ENCODE data around the gene THAP7.
"Not testable (repeated sequence)": the region's sequence is repeated elsewhere in the genome, so short reads cannot be mapped to it uniquely, and the experiment has no call there.

Gene THAP7, protein sequence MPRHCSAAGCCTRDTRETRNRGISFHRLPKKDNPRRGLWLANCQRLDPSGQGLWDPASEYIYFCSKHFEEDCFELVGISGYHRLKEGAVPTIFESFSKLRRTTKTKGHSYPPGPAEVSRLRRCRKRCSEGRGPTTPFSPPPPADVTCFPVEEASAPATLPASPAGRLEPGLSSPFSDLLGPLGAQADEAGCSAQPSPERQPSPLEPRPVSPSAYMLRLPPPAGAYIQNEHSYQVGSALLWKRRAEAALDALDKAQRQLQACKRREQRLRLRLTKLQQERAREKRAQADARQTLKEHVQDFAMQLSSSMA

DNA sequence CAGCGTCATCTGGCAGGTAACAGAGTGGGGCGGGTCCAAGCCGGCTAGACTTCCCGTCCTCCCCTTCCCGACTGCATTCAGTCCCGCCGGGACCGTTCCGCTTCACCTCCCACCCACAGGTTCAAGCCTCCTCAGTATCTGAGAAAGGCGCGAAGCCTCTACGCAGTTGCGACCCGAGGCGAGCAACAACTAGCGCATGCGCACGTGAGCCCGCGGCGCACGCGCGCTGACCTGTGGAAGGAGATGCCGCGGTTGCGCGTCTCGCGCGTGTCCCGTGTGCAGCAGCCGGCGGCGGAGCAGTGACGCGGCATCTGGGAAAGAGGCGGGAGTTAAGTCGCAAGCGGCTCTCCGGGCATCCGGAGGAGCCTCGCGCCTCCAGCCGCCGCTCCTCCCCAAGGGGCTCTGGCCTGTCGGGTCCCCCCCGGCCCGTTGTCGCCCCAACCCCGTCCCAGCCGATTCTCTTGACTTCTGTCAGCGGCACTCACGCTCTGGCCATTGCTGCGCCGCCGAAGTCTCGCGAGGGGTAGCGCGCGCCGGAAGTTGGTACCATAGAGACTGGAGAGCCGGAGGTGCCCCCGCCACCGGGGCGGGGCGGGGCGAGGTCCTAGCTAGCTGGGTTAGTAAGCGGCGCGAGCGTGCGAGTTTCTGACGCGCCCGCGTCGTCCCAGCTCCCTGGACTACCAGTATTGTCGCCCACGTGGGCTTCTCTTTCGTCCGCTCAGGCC is at the start of gene THAP7:
TSS of gene THAP7 (minus strand) at position 518 of the 725 bp plus-strand sequence. CDS start at position 311, 207 bp downstream.
- Histone ChIP-seq H3K27ac (ENCODE audit: low read depth, low read length) (peak within 1 kb of the TSS; percentile 99), H3K27me3 (ENCODE audit: control insufficient read depth in 1 of 2, insufficient read depth in 2 of 2, low read length in 2 of 2) (no peaks in the 10 kb centered on the region), H3K4me1 (ENCODE audit: control insufficient read depth in 1 of 2, insufficient read depth in 2 of 2, low read length in 2 of 2) (peaks cover 25 to 36% of the 10 kb centered on the region in 2 donors), H3K4me3 (ENCODE audit: low read depth in 1 of 2, low read length in 2 of 2) (peak within 1 kb of the TSS; percentile 89 to 93), H3K36me3 (ENCODE audit: control insufficient read depth in 1 of 2, insufficient read depth in 2 of 2, low read length in 2 of 2) (peaks cover 0 to 32% of the 10 kb centered on the region in 2 donors), H3K9ac (ENCODE audit: low read depth in 1 of 2, low read length in 2 of 2) (peak within 1 kb of the TSS; percentile 93 to 94), H3K9me3 (ENCODE audit: control insufficient read depth in 1 of 2, low read length in 2 of 2) (no peaks in the 10 kb centered on the region)

DNA sequence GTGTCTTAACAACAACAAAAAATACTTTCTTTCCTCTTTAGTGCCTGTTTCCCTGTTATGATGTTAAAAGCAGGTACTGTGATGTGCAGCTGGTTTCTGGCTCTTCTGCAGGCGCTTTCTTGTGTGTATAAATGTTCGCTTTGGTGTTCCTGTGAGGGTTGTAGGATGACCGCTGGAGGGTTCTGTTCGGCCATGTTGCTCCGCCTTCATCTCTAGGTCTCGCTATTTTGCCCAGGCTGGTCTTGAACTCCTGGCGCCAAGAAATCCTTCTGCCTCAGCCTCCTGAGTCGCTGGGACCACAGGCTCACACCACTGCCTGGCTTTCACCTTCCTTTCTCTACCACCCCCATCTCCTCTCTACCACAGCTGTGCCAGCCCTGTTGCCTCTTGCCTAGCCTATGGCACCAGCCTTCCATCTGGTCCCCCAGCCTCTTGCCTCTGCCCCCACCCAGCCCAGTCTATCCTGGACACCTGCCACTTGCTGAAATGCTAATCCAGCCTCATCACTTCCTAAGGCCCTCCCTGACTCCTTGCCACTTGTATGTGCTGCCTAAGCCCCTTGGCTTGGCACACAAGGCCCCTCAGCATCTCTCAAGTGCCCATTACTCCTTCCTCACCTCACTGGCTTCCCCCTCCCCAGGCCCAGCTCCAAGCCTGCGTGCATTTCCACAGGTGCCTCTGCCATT is 49.4 kb upstream of the THAP7 start:
- no peak overlapping the region for H3K4me3 ChIP-seq (ENCODE audit: low read depth in 1 of 2, low read length in 2 of 2)
- no peaks in the 10 kb centered on the region for H3K4me1 ChIP-seq (ENCODE audit: control insufficient read depth in 1 of 2, insufficient read depth in 2 of 2, low read length in 2 of 2)
- no peaks in the 10 kb centered on the region for H3K36me3 ChIP-seq (ENCODE audit: control insufficient read depth in 1 of 2, insufficient read depth in 2 of 2, low read length in 2 of 2)
- no peaks in the 10 kb centered on the region for H3K27me3 ChIP-seq (ENCODE audit: control insufficient read depth in 1 of 2, insufficient read depth in 2 of 2, low read length in 2 of 2)
- no peak overlapping the region for H3K9ac ChIP-seq (ENCODE audit: low read depth in 1 of 2, low read length in 2 of 2)
- no peak overlapping the region for H3K27ac ChIP-seq (ENCODE audit: low read depth, low read length)
- H3K9me3 ChIP-seq (ENCODE audit: control insufficient read depth in 1 of 2, low read length in 2 of 2) = no peaks in the 10 kb centered on the region

DNA sequence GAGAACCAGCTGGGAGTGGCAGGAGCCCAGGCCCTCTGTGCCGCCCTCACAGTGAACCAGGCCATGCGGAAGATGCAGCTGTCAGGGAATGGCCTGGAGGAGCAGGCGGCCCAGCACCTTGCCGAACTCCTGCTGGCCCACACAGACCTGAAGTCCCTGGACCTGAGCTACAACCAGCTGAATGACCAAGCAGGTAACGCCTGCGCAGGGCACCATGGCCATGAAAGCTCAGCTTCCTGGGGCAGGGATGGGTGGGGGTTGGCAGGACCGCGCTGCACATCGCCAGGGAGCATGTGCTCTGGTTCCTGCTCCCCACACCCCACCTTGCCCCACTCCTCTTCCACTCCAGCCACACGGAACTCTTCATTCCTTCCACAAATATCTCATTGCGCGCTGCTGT is 47.0 kb upstream of the THAP7 start:
- not testable (repeated sequence) for H3K9me3 ChIP-seq (ENCODE audit: control insufficient read depth in 1 of 2, low read length in 2 of 2); H3K36me3 ChIP-seq (ENCODE audit: control insufficient read depth in 1 of 2, insufficient read depth in 2 of 2, low read length in 2 of 2); H3K27ac ChIP-seq (ENCODE audit: low read depth, low read length); H3K27me3 ChIP-seq (ENCODE audit: control insufficient read depth in 1 of 2, insufficient read depth in 2 of 2, low read length in 2 of 2); H3K9ac ChIP-seq (ENCODE audit: low read depth in 1 of 2, low read length in 2 of 2); H3K4me3 ChIP-seq (ENCODE audit: low read depth in 1 of 2, low read length in 2 of 2)
- peaks cover 13 to 15% of the 10 kb centered on the region in 2 donors for H3K4me1 ChIP-seq (ENCODE audit: control insufficient read depth in 1 of 2, insufficient read depth in 2 of 2, low read length in 2 of 2)

DNA sequence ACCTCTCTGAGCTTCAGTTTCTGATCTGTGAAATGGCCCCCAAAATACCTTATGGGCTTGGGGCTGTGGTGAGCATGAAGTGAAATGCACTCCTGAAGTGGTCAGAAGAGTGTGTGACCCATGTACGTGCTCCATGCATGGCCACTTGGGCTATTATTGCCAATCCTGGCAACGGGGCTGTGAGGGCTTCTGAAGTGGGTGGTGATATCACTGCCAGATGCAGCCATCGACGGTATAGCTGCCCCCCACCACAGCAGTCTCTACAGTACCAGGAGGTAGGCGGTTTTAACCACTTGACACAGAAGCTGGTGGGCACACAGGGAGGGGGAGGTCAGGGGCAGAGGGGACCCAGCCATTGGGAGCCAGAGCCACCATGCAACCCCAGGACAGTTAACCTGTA is 46.5 kb upstream of the THAP7 start:
- H3K9me3 ChIP-seq (ENCODE audit: control insufficient read depth in 1 of 2, low read length in 2 of 2); H3K36me3 ChIP-seq (ENCODE audit: control insufficient read depth in 1 of 2, insufficient read depth in 2 of 2, low read length in 2 of 2); H3K4me3 ChIP-seq (ENCODE audit: low read depth in 1 of 2, low read length in 2 of 2); H3K27ac ChIP-seq (ENCODE audit: low read depth, low read length); H3K27me3 ChIP-seq (ENCODE audit: control insufficient read depth in 1 of 2, insufficient read depth in 2 of 2, low read length in 2 of 2); H3K9ac ChIP-seq (ENCODE audit: low read depth in 1 of 2, low read length in 2 of 2): not testable (repeated sequence)
- H3K4me1 ChIP-seq (ENCODE audit: control insufficient read depth in 1 of 2, insufficient read depth in 2 of 2, low read length in 2 of 2) = peaks cover 18% of the 10 kb centered on the region in 2 donors

DNA sequence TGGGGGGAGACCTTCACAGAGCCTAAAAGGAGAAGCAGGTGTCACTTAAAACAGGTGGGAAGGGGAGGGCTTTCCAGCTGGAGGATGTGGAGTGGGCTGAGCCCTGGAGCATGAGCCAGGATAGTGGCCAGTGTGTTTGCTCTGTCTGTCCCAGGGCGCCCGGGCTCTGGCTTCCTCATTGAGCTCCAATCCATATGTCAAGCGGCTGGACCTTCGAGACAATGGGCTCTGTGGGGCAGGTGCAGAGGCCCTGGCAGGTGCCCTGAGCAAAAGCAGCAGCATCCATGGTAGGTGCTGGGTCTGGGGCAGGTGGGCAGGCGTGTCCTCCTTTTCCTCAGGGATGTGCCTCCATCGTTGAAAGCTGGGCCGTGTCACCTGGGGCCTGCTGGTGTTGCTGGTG is 45.8 kb upstream of the THAP7 start:
- H3K9ac ChIP-seq (ENCODE audit: low read depth in 1 of 2, low read length in 2 of 2) = no peak overlapping the region
- no peaks in the 10 kb centered on the region for H3K27me3 ChIP-seq (ENCODE audit: control insufficient read depth in 1 of 2, insufficient read depth in 2 of 2, low read length in 2 of 2)
- H3K27ac ChIP-seq (ENCODE audit: low read depth, low read length) = no peak overlapping the region
- H3K4me1 ChIP-seq (ENCODE audit: control insufficient read depth in 1 of 2, insufficient read depth in 2 of 2, low read length in 2 of 2) = peaks cover 24 to 25% of the 10 kb centered on the region in 2 donors
- H3K36me3 ChIP-seq (ENCODE audit: control insufficient read depth in 1 of 2, insufficient read depth in 2 of 2, low read length in 2 of 2) = no peaks in the 10 kb centered on the region
- H3K9me3 ChIP-seq (ENCODE audit: control insufficient read depth in 1 of 2, low read length in 2 of 2) = no peaks in the 10 kb centered on the region
- no peak overlapping the region for H3K4me3 ChIP-seq (ENCODE audit: low read depth in 1 of 2, low read length in 2 of 2)

DNA sequence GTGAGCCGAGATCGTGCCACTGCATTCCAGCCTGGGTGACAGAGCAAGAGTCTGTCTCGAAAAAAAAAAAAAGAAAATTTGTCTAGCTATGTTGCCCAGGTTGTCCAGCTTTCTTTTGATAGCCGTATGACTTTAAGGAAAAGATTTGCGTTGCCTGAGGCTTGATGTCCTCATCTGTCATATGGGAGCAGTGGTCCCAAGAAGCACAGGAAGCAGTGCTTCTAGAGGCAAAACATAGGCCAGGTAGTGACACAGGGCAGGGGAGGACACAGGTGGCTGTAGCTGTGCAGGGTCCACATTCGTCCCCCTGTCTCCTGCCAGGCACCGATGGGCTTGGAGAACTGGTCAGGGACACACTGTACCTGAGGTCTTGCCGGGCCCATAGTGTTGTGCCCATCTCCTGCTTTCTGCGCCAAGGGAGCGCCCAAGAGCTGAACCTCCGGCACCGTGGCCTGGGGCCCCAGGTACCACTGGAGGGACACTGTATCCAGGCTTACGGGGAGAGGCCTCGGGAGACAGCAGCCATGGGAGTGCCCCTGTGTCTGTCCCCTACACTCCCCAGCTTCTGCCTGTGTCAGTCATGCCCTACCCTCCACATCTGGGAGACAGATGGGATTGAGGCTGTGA is 45.2 kb upstream of the THAP7 start:
- H3K9me3 ChIP-seq (ENCODE audit: control insufficient read depth in 1 of 2, low read length in 2 of 2) = no peaks in the 10 kb centered on the region
- H3K4me1 ChIP-seq (ENCODE audit: control insufficient read depth in 1 of 2, insufficient read depth in 2 of 2, low read length in 2 of 2) = peaks cover 24 to 25% of the 10 kb centered on the region in 2 donors
- H3K9ac ChIP-seq (ENCODE audit: low read depth in 1 of 2, low read length in 2 of 2) = no peak overlapping the region
- no peak overlapping the region for H3K4me3 ChIP-seq (ENCODE audit: low read depth in 1 of 2, low read length in 2 of 2)
- H3K27ac ChIP-seq (ENCODE audit: low read depth, low read length) = no peak overlapping the region
- H3K36me3 ChIP-seq (ENCODE audit: control insufficient read depth in 1 of 2, insufficient read depth in 2 of 2, low read length in 2 of 2) = no peaks in the 10 kb centered on the region
- H3K27me3 ChIP-seq (ENCODE audit: control insufficient read depth in 1 of 2, insufficient read depth in 2 of 2, low read length in 2 of 2) = no peaks in the 10 kb centered on the region

DNA sequence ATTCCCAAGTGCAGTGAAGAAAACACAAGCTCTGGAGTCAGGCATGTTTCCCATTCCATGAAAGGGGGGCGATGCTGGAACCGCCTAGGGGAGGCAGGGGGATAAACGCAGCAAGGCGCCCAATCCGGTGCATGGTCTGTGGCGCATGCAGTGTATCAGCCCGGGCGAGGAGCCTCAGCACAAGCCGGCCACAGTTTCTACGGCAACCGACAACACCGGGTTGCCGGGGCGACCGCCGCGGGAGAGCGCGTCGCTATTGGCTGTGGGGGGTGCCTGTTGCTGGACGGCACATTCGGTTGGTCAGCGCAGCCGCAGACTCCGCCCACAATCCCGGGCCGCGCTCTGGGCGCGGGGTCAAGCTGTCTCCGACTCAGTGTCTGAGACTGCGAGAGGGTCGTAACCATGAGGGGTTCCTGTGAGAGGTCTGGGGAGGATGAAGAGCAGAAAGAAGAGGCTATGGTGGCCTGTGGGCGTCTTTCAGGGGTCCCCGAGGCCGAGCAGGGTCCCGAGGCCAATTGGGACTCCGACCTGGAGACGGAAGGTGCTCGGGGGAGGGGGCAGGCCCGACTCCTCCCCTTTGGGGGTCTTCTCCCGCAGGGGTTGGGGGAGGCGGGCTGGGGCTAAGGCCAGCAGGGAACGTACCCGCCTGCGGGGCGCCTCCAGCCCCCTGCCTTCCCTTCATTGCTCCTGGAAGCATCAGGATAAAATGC is 43.8 kb upstream of the THAP7 start, which contains the start of gene LRRC74B:
TSS of gene LRRC74B (plus strand) at position 362 of the 710 bp plus-strand sequence. CDS start at position 403, 41 bp downstream.
- no peaks in the 10 kb centered on the region for H3K9me3 ChIP-seq (ENCODE audit: control insufficient read depth in 1 of 2, low read length in 2 of 2)
- H3K27ac ChIP-seq (ENCODE audit: low read depth, low read length) = no peak within 1 kb of the TSS
- H3K4me1 ChIP-seq (ENCODE audit: control insufficient read depth in 1 of 2, insufficient read depth in 2 of 2, low read length in 2 of 2) = peaks cover 24 to 25% of the 10 kb centered on the region in 2 donors
- H3K9ac ChIP-seq (ENCODE audit: low read depth in 1 of 2, low read length in 2 of 2) = no peak within 1 kb of the TSS
- no peaks in the 10 kb centered on the region for H3K27me3 ChIP-seq (ENCODE audit: control insufficient read depth in 1 of 2, insufficient read depth in 2 of 2, low read length in 2 of 2)
- H3K36me3 ChIP-seq (ENCODE audit: control insufficient read depth in 1 of 2, insufficient read depth in 2 of 2, low read length in 2 of 2) = no peaks in the 10 kb centered on the region
- peak within 1 kb of the TSS; percentile 56 to 70 for H3K4me3 ChIP-seq (ENCODE audit: low read depth in 1 of 2, low read length in 2 of 2)

DNA sequence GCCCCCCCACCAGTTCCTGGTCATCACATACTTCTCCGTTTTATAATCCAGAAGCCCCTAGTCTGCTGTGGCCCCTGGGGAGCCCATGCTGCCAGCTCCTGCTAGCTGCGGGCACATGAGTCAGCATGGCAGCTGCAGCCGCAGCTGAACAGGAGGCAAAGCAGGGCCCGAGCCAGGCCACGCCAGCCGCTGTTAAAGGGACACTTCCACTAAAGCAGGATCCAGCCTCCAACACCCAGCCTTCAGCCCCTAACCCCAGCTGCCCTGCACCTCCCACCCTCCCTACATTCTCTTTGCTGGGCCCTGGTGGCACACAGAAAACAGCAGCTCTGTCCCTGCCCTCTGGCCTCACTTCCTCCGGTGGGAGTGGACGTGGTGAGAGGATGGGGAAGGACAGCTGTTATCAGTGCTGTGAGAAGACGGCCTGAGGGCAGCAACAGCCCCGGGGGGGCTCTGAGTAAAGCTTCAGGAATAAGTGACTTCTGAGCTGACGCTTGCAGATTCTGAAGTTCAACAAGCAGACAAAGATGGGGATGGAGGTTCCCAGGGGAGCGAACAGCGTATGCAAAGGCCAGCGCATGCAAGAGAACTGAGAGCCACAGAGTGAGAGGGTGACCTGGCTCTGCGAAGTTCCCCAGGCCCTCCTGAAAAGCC is 43.1 kb upstream of the THAP7 start:
- Histone ChIP-seq H3K4me1 (ENCODE audit: control insufficient read depth in 1 of 2, insufficient read depth in 2 of 2, low read length in 2 of 2) (peaks cover 24 to 25% of the 10 kb centered on the region in 2 donors), H3K27me3 (ENCODE audit: control insufficient read depth in 1 of 2, insufficient read depth in 2 of 2, low read length in 2 of 2) (no peaks in the 10 kb centered on the region), H3K27ac (ENCODE audit: low read depth, low read length) (no peak overlapping the region), H3K9me3 (ENCODE audit: control insufficient read depth in 1 of 2, low read length in 2 of 2) (no peaks in the 10 kb centered on the region), H3K36me3 (ENCODE audit: control insufficient read depth in 1 of 2, insufficient read depth in 2 of 2, low read length in 2 of 2) (no peaks in the 10 kb centered on the region), H3K9ac (ENCODE audit: low read depth in 1 of 2, low read length in 2 of 2) (no peak overlapping the region), H3K4me3 (ENCODE audit: low read depth in 1 of 2, low read length in 2 of 2) (peak overlapping the region; percentile 56 to 70)

DNA sequence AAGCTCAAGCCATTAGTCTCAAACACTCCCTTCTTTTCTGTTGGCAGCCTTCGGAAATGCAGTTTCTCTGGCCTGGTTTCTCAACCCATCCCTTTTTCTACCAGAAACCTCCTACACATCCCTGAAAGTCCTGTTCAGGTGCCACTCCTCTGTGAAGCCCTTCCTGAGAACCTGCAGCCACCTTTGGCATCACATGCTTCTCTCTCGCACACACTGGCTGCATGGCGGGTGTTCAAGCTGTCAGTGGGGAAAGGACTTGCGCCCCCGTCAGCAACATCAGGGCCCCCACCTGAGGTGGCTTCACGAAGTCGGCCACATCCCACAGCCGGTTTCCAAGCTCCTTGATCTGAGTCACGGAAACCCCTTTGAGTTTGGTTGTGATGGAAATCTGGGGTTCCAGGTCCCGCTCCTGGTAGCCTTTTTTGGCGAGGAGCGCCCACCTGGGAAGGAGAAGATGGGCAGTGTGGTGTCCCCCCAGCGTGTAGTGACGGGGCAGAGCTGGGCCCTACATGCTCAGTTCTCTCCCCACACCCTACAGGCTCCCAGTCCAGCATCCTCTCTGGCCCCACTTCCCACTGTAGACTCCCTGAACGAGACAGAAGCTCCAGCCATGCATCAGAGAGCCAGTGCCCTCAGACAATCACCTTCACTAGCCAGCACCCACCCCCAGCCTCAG is 42.1 kb upstream of the THAP7 start:
- Histone ChIP-seq H3K4me3 (ENCODE audit: low read depth in 1 of 2, low read length in 2 of 2) (peak overlapping the region in 1 of 2 donors; percentile 9), H3K27me3 (ENCODE audit: control insufficient read depth in 1 of 2, insufficient read depth in 2 of 2, low read length in 2 of 2) (no peaks in the 10 kb centered on the region), H3K9ac (ENCODE audit: low read depth in 1 of 2, low read length in 2 of 2) (no peak overlapping the region), H3K27ac (ENCODE audit: low read depth, low read length) (no peak overlapping the region), H3K4me1 (ENCODE audit: control insufficient read depth in 1 of 2, insufficient read depth in 2 of 2, low read length in 2 of 2) (peaks cover 24 to 25% of the 10 kb centered on the region in 2 donors), H3K9me3 (ENCODE audit: control insufficient read depth in 1 of 2, low read length in 2 of 2) (no peaks in the 10 kb centered on the region), H3K36me3 (ENCODE audit: control insufficient read depth in 1 of 2, insufficient read depth in 2 of 2, low read length in 2 of 2) (no peaks in the 10 kb centered on the region)
